GM12878 (cell line): Measurements from ENCODE around the gene NCR2. TPM values are rescaled to one million over a fixed set of nuclear protein-coding genes. Genes with fewer than 3 reads are reported as not detected.

Experiments
- ATAC-seq: fragments of 200-7000 bp; cut with Tn5 transposase; 3 replicates; pipeline ENCODE4 v1.9.1; 2020; ENCODE audit warnings: mild to moderate bottlenecking, moderate library complexity
- BruUV-seq: library from RNA; stranded (reverse); fragments of 400-500 nt; replicated peaks from 2 replicates; lab custom pipeline; 2021; lab: Mats Ljungman, UMichigan
- CTCF ChIA-PET: fragments of 300-600 bp; sonication (Branson Sonifier 250); formaldehyde crosslinking; extraction: SDS; loops from one replicate; lab custom pipeline; 2021; ENCODE audit warnings: inconsistent platforms; lab: Yijun Ruan, JAX
- POLR2A ChIA-PET: fragments of 350-600 bp; formaldehyde crosslinking; extraction: SDS; loops from one replicate; lab custom pipeline; 2021; ENCODE audit warnings: inconsistent platforms; lab: Charles Lee
- RAD21 ChIA-PET: fragments of 300-600 bp; sonication (Branson Sonifier 250); formaldehyde crosslinking; loops from one replicate; lab custom pipeline; 2023; ENCODE audit warnings: antibody characterized with exemption; ENCODE audit not compliant: unreplicated experiment; lab: Charles Lee
- SMC1A ChIA-PET: fragments of 300-600 bp; sonication (Branson Sonifier 250); formaldehyde crosslinking; loops from one replicate; lab custom pipeline; 2023; ENCODE audit not compliant: unreplicated experiment, uncharacterized antibody; lab: Charles Lee
- DNase-seq: peaks from one replicate; pipeline ENCODE4 v3.0.0-alpha.2; 2011; ENCODE audit warnings: low read depth, low spot score
- FAIRE-seq: peaks from 3 replicates; lab custom pipeline; 2011; peaks lifted over from hg19 to GRCh38; lab: Jason Lieb, UNC
- H2AFZ ChIP-seq: 2 replicates; pipeline ENCODE4 v1.6.0; 2011; ENCODE audit warnings: low read depth, low read length, control low read depth; ENCODE audit not compliant: control insufficient read depth
- H3K27ac ChIP-seq: 2 replicates; pipeline ENCODE4 v1.5.1; 2011; ENCODE audit warnings: control low read depth; ENCODE audit not compliant: control insufficient read depth, insufficient read depth
- H3K27me3 ChIP-seq, 2 experiments: replicated peaks in 1 of 2; 2 replicates each; pipeline versions ENCODE4 v1.6.0 to v1.6.1; 2011; ENCODE audit warnings: low read length in 1 of 2; ENCODE audit not compliant: control insufficient read depth in 2 of 2, insufficient read depth in 2 of 2
- H3K36me3 ChIP-seq, 2 experiments: 2 replicates each; pipeline ENCODE4 v1.5.1; 2011; ENCODE audit warnings: low read length in 1 of 2; ENCODE audit not compliant: control insufficient read depth in 2 of 2, insufficient read depth in 2 of 2
- H3K4me1 ChIP-seq: 2 replicates; pipeline ENCODE4 v1.6.1; 2011; ENCODE audit warnings: mild to moderate bottlenecking, low read length, moderate library complexity, mixed read lengths; ENCODE audit not compliant: control insufficient read depth, insufficient read depth
- H3K4me2 ChIP-seq: 2 replicates; pipeline ENCODE4 v1.6.0; 2011; ENCODE audit warnings: control low read depth; ENCODE audit not compliant: control insufficient read depth, insufficient read depth
- H3K4me3 ChIP-seq: fragments of 200-600 bp; sonication (generic); 2 replicates; pipeline ENCODE4 v1.5.1; 2016
- H3K79me2 ChIP-seq: 2 replicates; pipeline ENCODE4 v1.6.0; 2011; ENCODE audit warnings: low read length; ENCODE audit not compliant: control insufficient read depth, insufficient read depth
- H3K9ac ChIP-seq: 2 replicates; pipeline ENCODE4 v1.8.0; 2011; ENCODE audit warnings: low read length, control low read depth, mixed read lengths; ENCODE audit not compliant: control insufficient read depth, insufficient read depth
- H3K9me3 ChIP-seq: replicated peaks from 3 replicates; pipeline ENCODE4 v1.5.1; 2011; ENCODE audit warnings: mild to moderate bottlenecking, low read length; ENCODE audit not compliant: control insufficient read depth, insufficient read depth
- H4K20me1 ChIP-seq: 2 replicates; pipeline ENCODE4 v1.6.0; 2011; ENCODE audit not compliant: control insufficient read depth, insufficient read depth
- ASH2L ChIP-seq: fragments of 300-600, 200-600 bp; sonication (generic); IDR thresholded peaks from 2 replicates; pipeline ENCODE4 v1.6.1; 2017; ENCODE audit warnings: low read depth, mild to moderate bottlenecking, borderline replicate concordance
- WGBS: methylation state at CpG from one replicate; pipeline ENCODE4 v1.1.6; 2016; ENCODE audit warnings: low lambda C conversion rate; ENCODE audit not compliant: insufficient replicate concordance, insufficient coverage; ENCODE audit errors: missing lambda C conversion rate; 5-methylcytosine and 5-hydroxymethylcytosine counted together
- in situ Hi-C: fragments of 300-500 bp; cut with MboI; formaldehyde crosslinking; loops from 9 replicates; pipeline ENCODE4 v1.14.3; 2018; ENCODE audit warnings: mixed read lengths
- intact Hi-C: fragments of 100-400 bp; cut with micrococcal nuclease; formaldehyde crosslinking; loops from one replicate; pipeline ENCODE4 v1.14.2; 2022; ENCODE audit not compliant: unreplicated experiment
- polyA plus RNA-seq, 11 experiments: library from polyadenylated mRNA; depleted of rRNA in 4 of 11; unstranded in 6 of 11; stranded (reverse) in 5 of 11; fragments of >200 nt; fragmentation: Nextera tagmentation in 4 of 11; fragmentation: Illumina TruSeq in 1 of 11; extraction: Ambion mirVana in 4 of 11; extraction: Trizol in 1 of 11; gene quantifications; 1 replicate in 1 of 11; 2 replicates in 10 of 11; pipeline versions ENCODE4 v1.2.1 to v1.2.3, GENCODE V29; 2011 to 2016; ENCODE audit warnings: inconsistent platforms in 2 of 11, missing spikeins in 2 of 11, low read depth in 1 of 11
- total RNA-seq, 4 experiments: library from RNA; depleted of rRNA in 3 of 4; stranded (reverse); fragments of >200 nt in 3 of 4; fragmentation: Illumina TruSeq in 1 of 4; extraction: Trizol in 1 of 4; gene quantifications; 2 replicates each; pipeline versions ENCODE4 v1.2.1 to v1.2.3, GENCODE V29; 2013 to 2021
- TF ChIP-seq, protein P1 (sequence below): IDR thresholded peaks from 2 replicates; pipeline ENCODE4 v1.6.1; 2012; ENCODE audit warnings: improper control_type of control experiment, low read depth, low read length; ENCODE audit not compliant: insufficient replicate concordance
- TF ChIP-seq, protein P2 (sequence below): fragments of 450-650 bp; IDR thresholded peaks from 2 replicates; pipeline ENCODE4 v1.6.1; 2014; ENCODE audit warnings: mild to moderate bottlenecking
- TF ChIP-seq, protein P3 (sequence below): fragments of 450-650 bp; formaldehyde crosslinking; IDR thresholded peaks from 2 replicates; pipeline ENCODE4 v1.4.0; 2020; ENCODE audit warnings: mild to moderate bottlenecking, moderate library complexity

The NCR2 gene
- total and polyA plus RNA-seq, 10 of the 15 experiments (the other 5 are each of a cell fraction or from before 2014, with no cell fraction given): 0.21 to 0.53 TPM; not detected in 8

DNA sequence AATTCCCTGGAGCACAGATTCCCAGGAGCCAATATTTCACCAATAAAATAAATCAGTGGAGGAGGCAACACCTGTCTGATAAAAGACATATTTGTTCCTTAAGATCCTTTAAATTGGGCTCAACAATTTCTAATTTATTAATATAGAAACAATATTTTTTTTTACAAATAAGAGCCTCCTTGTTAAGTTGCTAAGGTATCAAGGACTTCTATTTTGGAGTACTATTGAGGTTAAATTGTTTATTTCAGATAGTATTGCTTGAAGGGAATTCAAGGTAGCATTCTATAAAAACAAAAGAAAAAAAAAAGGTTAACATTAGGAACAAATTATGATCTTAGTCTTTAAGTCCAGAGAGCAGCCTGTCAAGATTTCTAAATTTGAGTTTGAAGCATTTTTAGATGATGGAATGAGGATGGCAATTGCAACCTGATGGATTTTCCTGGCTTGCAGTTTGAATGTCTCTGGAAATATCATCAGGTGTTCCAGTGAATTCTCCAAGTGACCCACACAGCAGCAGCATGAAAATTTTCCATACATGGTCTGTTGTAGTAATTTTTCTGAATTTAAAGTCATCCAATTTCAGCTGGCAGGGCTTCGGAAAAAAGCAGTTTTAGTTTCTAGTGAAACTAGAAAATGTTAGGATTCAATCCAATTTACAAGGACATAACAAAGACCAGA lies 19.3 kb upstream of the NCR2 start:
- FAIRE-seq (no peak), ATAC-seq (no peak), DNase-seq (no peak)
- peaks cover 7% of the 10 kb centered on the region; the same call in 1 of the 2 replicates for H3K4me1 ChIP-seq
- RAD21 ChIA-PET: interaction anchor here (0.8 to 16.5 kb wide), 7 partner anchors 9 to 53 kb away, joined by 3 to 230 read pairs (median 6); partner anchors contain the start of gene NCR2
- SMC1A ChIA-PET: interaction anchor here (0.6 to 15.6 kb wide), 12 partner anchors 8 to 241 kb away, joined by 3 to 253 read pairs (median 6); partner anchors contain the start of genes NCR2 and TREML2
- BruUV-seq: no TSS peak
- CTCF ChIA-PET: interaction anchor here (0.8 to 8.7 kb wide), 8 partner anchors 10 to 52 kb away, joined by 3 to 206 read pairs (median 8); partner anchors contain the start of gene NCR2
- H3K9ac ChIP-seq: no peak overlapping the region
- no peaks in the 10 kb centered on the region for H4K20me1 ChIP-seq
- intact Hi-C loops (loop anchor here (5.0 kb wide), 4 partner anchors 39 to 309 kb away; no protein-coding TSS in a partner anchor), in situ Hi-C loops (loop anchor here (10.0 kb wide), 1 partner anchor 311 kb away; no protein-coding TSS in a partner anchor)
- no peaks in the 10 kb centered on the region for H3K36me3 ChIP-seq
- H2AFZ ChIP-seq: no peak overlapping the region
- 86% methylated on average over 1 of the region's 1 CpG for WGBS
- no peak overlapping the region for H3K27ac ChIP-seq
- H3K27me3 ChIP-seq: 0 out of 4 replicates have a peak, but pooled peaks cover 0 to 2% of the 10 kb centered on the region in 2 experiments
- TF ChIP-seq, protein P1, sequence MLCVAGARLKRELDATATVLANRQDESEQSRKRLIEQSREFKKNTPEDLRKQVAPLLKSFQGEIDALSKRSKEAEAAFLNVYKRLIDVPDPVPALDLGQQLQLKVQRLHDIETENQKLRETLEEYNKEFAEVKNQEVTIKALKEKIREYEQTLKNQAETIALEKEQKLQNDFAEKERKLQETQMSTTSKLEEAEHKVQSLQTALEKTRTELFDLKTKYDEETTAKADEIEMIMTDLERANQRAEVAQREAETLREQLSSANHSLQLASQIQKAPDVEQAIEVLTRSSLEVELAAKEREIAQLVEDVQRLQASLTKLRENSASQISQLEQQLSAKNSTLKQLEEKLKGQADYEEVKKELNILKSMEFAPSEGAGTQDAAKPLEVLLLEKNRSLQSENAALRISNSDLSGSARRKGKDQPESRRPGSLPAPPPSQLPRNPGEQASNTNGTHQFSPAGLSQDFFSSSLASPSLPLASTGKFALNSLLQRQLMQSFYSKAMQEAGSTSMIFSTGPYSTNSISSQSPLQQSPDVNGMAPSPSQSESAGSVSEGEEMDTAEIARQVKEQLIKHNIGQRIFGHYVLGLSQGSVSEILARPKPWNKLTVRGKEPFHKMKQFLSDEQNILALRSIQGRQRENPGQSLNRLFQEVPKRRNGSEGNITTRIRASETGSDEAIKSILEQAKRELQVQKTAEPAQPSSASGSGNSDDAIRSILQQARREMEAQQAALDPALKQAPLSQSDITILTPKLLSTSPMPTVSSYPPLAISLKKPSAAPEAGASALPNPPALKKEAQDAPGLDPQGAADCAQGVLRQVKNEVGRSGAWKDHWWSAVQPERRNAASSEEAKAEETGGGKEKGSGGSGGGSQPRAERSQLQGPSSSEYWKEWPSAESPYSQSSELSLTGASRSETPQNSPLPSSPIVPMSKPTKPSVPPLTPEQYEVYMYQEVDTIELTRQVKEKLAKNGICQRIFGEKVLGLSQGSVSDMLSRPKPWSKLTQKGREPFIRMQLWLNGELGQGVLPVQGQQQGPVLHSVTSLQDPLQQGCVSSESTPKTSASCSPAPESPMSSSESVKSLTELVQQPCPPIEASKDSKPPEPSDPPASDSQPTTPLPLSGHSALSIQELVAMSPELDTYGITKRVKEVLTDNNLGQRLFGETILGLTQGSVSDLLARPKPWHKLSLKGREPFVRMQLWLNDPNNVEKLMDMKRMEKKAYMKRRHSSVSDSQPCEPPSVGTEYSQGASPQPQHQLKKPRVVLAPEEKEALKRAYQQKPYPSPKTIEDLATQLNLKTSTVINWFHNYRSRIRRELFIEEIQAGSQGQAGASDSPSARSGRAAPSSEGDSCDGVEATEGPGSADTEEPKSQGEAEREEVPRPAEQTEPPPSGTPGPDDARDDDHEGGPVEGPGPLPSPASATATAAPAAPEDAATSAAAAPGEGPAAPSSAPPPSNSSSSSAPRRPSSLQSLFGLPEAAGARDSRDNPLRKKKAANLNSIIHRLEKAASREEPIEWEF: no peak
- no peak for TF ChIP-seq ASH2L
- TF ChIP-seq, protein P2, sequence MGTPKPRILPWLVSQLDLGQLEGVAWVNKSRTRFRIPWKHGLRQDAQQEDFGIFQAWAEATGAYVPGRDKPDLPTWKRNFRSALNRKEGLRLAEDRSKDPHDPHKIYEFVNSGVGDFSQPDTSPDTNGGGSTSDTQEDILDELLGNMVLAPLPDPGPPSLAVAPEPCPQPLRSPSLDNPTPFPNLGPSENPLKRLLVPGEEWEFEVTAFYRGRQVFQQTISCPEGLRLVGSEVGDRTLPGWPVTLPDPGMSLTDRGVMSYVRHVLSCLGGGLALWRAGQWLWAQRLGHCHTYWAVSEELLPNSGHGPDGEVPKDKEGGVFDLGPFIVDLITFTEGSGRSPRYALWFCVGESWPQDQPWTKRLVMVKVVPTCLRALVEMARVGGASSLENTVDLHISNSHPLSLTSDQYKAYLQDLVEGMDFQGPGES: no peak
- TF ChIP-seq, protein P3, sequence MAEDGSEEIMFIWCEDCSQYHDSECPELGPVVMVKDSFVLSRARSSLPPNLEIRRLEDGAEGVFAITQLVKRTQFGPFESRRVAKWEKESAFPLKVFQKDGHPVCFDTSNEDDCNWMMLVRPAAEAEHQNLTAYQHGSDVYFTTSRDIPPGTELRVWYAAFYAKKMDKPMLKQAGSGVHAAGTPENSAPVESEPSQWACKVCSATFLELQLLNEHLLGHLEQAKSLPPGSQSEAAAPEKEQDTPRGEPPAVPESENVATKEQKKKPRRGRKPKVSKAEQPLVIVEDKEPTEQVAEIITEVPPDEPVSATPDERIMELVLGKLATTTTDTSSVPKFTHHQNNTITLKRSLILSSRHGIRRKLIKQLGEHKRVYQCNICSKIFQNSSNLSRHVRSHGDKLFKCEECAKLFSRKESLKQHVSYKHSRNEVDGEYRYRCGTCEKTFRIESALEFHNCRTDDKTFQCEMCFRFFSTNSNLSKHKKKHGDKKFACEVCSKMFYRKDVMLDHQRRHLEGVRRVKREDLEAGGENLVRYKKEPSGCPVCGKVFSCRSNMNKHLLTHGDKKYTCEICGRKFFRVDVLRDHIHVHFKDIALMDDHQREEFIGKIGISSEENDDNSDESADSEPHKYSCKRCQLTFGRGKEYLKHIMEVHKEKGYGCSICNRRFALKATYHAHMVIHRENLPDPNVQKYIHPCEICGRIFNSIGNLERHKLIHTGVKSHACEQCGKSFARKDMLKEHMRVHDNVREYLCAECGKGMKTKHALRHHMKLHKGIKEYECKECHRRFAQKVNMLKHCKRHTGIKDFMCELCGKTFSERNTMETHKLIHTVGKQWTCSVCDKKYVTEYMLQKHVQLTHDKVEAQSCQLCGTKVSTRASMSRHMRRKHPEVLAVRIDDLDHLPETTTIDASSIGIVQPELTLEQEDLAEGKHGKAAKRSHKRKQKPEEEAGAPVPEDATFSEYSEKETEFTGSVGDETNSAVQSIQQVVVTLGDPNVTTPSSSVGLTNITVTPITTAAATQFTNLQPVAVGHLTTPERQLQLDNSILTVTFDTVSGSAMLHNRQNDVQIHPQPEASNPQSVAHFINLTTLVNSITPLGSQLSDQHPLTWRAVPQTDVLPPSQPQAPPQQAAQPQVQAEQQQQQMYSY (CRISPR knock-in tag): 0 out of 2 replicates have a peak, but pooled peaks have one; percentile 13
- no peak overlapping the region for H3K4me3 ChIP-seq
- no peaks in the 10 kb centered on the region for H3K9me3 ChIP-seq
- POLR2A ChIA-PET: interaction anchor here (1.0 to 2.3 kb wide), 3 partner anchors 9 to 119 kb away, joined by 3 to 20 read pairs (median 4); partner anchors contain the start of gene NCR2
- no peaks in the 10 kb centered on the region for H3K79me2 ChIP-seq
- H3K4me2 ChIP-seq: no peak overlapping the region
